Measurements from ENCODE around the gene SCRN2. TPM values are rescaled to one million over a fixed set of nuclear protein-coding genes. Genes with fewer than 3 reads are reported as not detected.

SCRN2 gene
- total and polyA plus RNA-seq, 2 of the 13 experiments (the other 11 are each of a cell fraction or from before 2014, with no cell fraction given) = 21.7 to 29.5 TPM

DNA sequence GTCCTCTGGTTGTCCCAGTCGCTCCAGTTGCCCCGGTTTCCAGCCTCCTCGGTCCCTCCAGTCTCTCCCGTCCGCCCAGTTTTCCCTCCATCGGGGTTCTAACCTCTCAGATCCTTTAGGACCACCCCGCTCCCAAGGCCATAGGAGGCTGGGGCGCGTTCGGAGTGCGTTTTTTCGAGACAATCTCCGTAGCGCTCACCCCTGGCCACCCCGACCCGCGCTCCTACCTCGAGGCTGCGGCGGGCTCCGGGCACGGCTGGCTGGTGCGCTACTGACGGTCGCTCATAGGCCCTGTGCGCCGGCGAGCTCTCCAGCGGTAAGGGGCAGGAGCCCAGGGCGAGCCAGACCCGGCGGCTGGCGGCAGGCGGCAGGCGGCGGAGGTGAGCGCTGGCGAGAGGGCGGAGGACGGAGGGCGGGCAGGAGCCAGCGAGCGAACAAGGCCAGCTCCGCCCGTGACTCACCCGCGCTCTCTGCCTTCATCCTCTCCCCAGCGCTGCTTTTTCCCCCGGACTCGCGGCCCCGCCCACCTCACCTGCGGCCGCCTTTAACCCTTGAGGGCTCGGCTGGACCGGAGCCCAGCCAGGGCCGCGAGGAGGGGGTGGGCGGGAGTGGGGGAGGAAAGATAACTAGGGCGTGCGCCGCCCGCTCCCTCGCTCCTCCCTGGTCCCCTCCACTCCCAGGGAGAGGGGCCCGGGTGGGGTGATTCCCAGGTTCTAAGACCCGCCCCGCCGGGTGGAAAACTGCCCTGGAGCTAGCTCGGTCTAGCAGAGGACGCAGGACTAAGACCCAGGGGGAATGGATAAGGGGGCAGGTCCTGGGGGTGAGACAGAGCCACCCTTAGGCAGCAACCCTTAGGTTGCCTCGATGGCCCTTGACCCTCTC is 9.9 kb upstream of the SCRN2 start, which contains the start of gene SP6 (continued):
- TF ChIP-seq, protein P1, sequence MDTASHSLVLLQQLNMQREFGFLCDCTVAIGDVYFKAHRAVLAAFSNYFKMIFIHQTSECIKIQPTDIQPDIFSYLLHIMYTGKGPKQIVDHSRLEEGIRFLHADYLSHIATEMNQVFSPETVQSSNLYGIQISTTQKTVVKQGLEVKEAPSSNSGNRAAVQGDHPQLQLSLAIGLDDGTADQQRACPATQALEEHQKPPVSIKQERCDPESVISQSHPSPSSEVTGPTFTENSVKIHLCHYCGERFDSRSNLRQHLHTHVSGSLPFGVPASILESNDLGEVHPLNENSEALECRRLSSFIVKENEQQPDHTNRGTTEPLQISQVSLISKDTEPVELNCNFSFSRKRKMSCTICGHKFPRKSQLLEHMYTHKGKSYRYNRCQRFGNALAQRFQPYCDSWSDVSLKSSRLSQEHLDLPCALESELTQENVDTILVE (CRISPR knock-in tag; IDR thresholded peaks at IDR 0.05) = no peak
- TF ChIP-seq JUN (CRISPR knock-in tag; IDR thresholded peaks at IDR 0.05) = no peak
- TF ChIP-seq SOX6 (IDR thresholded peaks at IDR 0.05) = no peak
- TF ChIP-seq SOX6 (CRISPR knock-in tag; IDR thresholded peaks at IDR 0.05) = peak; percentile 67
- 0 out of 2 replicates have a peak, but pooled peaks have one; percentile 60 for TF ChIP-seq ARNT2 (CRISPR knock-in tag; IDR thresholded peaks at IDR 0.05; ENCODE audit: low read depth)
- TF ChIP-seq, protein P2, sequence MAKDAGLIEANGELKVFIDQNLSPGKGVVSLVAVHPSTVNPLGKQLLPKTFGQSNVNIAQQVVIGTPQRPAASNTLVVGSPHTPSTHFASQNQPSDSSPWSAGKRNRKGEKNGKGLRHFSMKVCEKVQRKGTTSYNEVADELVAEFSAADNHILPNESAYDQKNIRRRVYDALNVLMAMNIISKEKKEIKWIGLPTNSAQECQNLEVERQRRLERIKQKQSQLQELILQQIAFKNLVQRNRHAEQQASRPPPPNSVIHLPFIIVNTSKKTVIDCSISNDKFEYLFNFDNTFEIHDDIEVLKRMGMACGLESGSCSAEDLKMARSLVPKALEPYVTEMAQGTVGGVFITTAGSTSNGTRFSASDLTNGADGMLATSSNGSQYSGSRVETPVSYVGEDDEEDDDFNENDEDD (CRISPR knock-in tag; IDR thresholded peaks at IDR 0.05; ENCODE audit: borderline replicate concordance) = peak; percentile 73; the same call in 1 of the 2 replicates
- no peak; the same call in 1 of the 2 replicates for TF ChIP-seq SUZ12 (IDR thresholded peaks at IDR 0.05; ENCODE audit: low read depth, low read length)
- no peak for TF ChIP-seq ZFP37 (CRISPR knock-in tag; IDR thresholded peaks at IDR 0.05; ENCODE audit: borderline replicate concordance)
- no peak for TF ChIP-seq ZNF256 (CRISPR knock-in tag; conservative IDR thresholded peaks at IDR 0.05)
- TF ChIP-seq, protein P3, sequence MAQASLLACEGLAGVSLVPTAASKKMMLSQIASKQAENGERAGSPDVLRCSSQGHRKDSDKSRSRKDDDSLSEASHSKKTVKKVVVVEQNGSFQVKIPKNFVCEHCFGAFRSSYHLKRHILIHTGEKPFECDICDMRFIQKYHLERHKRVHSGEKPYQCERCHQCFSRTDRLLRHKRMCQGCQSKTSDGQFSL (CRISPR knock-in tag; IDR thresholded peaks at IDR 0.05) = no peak
- peak; percentile 33; the same call in 1 of the 2 replicates for TF ChIP-seq NFYC (CRISPR knock-in tag; IDR thresholded peaks at IDR 0.05)
- TF ChIP-seq, protein P4, sequence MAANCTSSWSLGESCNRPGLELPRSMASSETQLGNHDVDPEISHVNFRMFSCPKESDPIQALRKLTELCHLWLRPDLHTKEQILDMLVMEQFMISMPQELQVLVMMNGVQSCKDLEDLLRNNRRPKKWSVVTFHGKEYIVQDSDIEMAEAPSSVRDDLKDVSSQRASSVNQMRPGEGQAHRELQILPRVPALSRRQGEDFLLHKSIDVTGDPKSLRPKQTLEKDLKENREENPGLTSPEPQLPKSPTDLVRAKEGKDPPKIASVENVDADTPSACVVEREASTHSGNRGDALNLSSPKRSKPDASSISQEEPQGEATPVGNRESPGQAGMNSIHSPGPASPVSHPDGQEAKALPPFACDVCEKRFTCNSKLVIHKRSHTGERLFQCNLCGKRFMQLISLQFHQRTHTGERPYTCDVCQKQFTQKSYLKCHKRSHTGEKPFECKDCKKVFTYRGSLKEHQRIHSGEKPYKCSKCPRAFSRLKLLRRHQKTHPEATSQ (CRISPR knock-in tag; IDR thresholded peaks at IDR 0.05; ENCODE audit: borderline replicate concordance) = no peak
- TF ChIP-seq KDM3A (CRISPR knock-in tag; IDR thresholded peaks at IDR 0.05; ENCODE audit: low read depth) = peak; percentile 82; the same call in 1 of the 2 replicates
- peak; percentile 74; the same call in 1 of the 2 replicates for TF ChIP-seq ZNF670 (CRISPR knock-in tag; IDR thresholded peaks at IDR 0.05; ENCODE audit: borderline replicate concordance)
- TF ChIP-seq CREB1 (IDR thresholded peaks at IDR 0.05) = no peak
- TF ChIP-seq CREB1 (CRISPR knock-in tag; IDR thresholded peaks at IDR 0.05) = no peak
- TF ChIP-seq TAF1 (CRISPR knock-in tag; IDR thresholded peaks at IDR 0.05) = peak; percentile 71; the same call in 1 of the 2 replicates
- TF ChIP-seq, protein P5, sequence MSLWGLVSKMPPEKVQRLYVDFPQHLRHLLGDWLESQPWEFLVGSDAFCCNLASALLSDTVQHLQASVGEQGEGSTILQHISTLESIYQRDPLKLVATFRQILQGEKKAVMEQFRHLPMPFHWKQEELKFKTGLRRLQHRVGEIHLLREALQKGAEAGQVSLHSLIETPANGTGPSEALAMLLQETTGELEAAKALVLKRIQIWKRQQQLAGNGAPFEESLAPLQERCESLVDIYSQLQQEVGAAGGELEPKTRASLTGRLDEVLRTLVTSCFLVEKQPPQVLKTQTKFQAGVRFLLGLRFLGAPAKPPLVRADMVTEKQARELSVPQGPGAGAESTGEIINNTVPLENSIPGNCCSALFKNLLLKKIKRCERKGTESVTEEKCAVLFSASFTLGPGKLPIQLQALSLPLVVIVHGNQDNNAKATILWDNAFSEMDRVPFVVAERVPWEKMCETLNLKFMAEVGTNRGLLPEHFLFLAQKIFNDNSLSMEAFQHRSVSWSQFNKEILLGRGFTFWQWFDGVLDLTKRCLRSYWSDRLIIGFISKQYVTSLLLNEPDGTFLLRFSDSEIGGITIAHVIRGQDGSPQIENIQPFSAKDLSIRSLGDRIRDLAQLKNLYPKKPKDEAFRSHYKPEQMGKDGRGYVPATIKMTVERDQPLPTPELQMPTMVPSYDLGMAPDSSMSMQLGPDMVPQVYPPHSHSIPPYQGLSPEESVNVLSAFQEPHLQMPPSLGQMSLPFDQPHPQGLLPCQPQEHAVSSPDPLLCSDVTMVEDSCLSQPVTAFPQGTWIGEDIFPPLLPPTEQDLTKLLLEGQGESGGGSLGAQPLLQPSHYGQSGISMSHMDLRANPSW (CRISPR knock-in tag; IDR thresholded peaks at IDR 0.05; ENCODE audit: borderline replicate concordance) = no peak
- TF ChIP-seq, protein P6, sequence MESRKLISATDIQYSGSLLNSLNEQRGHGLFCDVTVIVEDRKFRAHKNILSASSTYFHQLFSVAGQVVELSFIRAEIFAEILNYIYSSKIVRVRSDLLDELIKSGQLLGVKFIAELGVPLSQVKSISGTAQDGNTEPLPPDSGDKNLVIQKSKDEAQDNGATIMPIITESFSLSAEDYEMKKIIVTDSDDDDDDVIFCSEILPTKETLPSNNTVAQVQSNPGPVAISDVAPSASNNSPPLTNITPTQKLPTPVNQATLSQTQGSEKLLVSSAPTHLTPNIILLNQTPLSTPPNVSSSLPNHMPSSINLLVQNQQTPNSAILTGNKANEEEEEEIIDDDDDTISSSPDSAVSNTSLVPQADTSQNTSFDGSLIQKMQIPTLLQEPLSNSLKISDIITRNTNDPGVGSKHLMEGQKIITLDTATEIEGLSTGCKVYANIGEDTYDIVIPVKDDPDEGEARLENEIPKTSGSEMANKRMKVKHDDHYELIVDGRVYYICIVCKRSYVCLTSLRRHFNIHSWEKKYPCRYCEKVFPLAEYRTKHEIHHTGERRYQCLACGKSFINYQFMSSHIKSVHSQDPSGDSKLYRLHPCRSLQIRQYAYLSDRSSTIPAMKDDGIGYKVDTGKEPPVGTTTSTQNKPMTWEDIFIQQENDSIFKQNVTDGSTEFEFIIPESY (CRISPR knock-in tag; IDR thresholded peaks at IDR 0.05) = peak; percentile 29; the same call in 1 of the 2 replicates

Measured in HepG2 (cell line).